Mucosa of gallbladder (tissue), 1 donor: Measurements from ENCODE around the gene TPSAB1. TPM values are rescaled to one million over a fixed set of nuclear protein-coding genes. Genes with fewer than 3 reads are reported as not detected.
"Not testable (repeated sequence)": the region's sequence is repeated elsewhere in the genome, so short reads cannot be mapped to it uniquely, and the experiment has no call there.

ENCODE experiments used
- DNase-seq: peaks from one replicate; pipeline ENCODE4 v3.0.0-alpha.2; 2020; ENCODE audit warnings: low spot score
- total RNA-seq: library from RNA; stranded (reverse); gene quantifications from one replicate; pipeline ENCODE4 v1.2.1, GENCODE V29; 2021
- donor health status: DM: no; HTN: no; CAD: no.

TPSAB1 gene
- total RNA-seq, 1 donor from 2014 or later = 139 TPM

GRCh38 chr16:1247903-1248537, 7.5 kb downstream of the TPSAB1 start:
- DNase-seq = not testable (repeated sequence)

- not testable (repeated sequence) for DNase-seq
These were observed 8.7 kb downstream of the TPSAB1 start for GRCh38 chr16:1249031-1249755.

- DNase-seq = not testable (repeated sequence)
These were observed 13.3 kb downstream of the TPSAB1 start for GRCh38 chr16:1253701-1254364.

DNA sequence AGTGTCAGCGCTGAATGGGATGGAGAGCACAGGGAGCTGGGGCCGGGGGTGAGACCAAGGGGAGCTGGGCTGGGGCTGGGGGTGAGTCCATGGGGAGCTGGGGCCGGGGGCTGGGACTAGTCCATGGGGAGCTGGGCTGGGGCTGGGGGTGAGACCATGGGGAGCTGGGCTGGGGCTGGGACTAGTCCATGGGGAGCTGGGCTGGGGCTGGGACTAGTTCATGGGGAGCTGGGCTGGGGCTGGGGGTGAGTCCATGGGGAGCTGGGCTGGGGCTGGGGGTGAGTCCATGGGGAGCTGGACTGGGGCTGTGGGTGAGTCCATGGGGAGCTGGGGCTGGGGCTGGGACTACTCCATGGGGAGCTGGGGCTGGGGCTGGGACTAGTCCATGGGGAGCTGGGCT, 14.3 kb downstream of the TPSAB1 start:
- not testable (repeated sequence) for DNase-seq

GRCh38 chr16:1255276-1256122, 15.0 kb downstream of the TPSAB1 start, which contains the start of gene TPSD1:
TPSD1 (plus strand) TSS chr16:1256069; CDS start chr16:1256281, 212 bp downstream.
- DNase-seq = not testable (repeated sequence)

DNA sequence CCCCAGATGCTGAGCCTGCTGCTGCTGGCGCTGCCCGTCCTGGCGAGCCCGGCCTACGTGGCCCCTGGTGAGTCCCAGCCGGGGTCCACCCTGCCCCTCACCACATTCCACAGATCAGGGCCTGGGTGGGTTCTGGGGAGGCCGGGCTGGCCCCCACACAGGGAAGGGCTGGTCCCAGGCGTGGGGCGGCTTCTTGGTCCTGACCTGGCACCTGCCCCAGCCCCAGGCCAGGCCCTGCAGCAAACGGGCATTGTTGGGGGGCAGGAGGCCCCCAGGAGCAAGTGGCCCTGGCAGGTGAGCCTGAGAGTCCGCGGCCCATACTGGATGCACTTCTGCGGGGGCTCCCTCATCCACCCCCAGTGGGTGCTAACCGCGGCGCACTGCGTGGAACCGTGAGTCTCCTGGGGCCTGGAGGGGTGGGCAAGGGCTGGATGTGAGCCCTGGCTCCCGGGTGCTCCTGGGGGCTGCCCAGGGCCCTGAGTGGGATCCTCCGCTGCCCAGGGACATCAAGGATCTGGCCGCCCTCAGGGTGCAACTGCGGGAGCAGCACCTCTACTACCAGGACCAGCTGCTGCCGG, 15.9 kb downstream of the TPSAB1 start:
- DNase-seq = not testable (repeated sequence)

- no peak for DNase-seq
These were observed 16.4 kb downstream of the TPSAB1 start for GRCh38 chr16:1256874-1257322.

DNA sequence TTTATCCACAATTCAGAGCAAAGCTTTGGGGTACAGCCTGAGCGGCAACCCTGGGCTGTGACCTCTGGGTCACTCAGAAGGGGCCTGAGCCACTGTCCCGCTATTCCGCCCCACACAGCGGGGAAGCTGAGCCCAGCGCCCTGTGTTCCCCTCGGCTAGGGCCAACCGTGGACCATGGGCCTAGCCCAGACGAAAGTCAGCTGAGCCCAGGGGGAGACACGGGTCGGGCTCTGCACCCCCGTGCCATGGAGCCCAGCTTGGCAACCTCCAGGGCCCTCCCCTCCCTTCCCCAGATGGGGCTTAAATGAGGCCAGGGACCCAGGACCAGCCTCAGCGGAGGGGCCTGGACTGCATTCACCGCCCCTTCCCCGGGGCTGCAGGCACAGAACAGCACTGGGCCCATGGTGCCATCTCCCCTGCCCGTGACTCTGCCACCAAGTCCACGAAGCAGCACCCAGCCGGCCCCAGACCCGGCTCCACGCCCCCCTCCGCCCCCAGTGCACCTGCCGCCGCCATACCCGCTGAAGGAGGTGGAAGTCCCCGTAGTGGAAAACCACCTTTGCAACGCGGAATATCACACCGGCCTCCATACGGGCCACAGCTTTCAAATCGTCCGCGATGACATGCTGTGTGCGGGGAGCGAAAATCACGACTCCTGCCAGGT, 17.2 kb downstream of the TPSAB1 start:
- DNase-seq = no peak

- DNase-seq = no peak
These were observed 17.7 kb downstream of the TPSAB1 start for GRCh38 chr16:1258225-1258600.

DNA sequence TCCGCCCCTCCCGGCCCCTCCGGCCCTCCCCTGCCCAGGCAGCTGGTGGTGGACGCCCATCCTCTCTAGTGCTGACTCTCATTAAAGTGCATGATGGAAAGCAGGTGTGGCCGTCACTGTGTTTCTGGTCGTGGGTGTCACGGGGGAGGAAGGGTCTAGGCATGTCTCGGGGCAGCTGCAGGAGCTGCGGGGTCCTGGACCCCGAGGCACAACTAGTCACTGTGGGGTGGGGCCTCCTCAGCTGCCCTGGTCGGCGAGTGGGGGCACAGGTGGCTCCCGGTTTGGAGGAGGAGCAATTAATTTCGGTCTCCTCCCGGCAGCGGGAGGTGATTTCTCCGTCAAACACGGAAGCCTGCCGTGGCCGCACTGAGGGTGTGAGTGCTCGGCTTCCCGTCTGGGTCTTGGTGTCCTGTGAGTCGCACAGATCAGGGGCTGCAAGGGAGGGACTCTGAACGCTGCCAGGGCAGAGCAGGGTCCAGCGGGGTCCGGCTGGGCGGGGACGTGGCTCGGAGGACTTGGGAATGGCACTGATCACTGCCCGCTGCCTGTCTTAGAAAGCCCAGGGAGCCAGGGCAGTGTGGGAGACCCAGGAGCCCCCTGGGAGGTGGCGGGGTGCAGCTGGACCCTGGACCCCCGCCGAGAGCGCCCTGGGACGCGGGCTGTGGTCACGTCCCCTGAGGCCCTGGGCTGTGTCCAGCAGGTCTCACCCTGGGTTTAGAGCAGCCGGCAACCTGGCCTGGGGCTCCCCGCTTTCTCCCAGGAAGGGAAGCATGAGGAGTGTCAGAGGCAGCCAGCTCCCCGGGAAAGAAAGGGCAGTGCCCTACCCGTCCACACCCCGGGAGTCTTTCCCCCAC, 18.6 kb downstream of the TPSAB1 start:
- DNase-seq = no peak

DNA sequence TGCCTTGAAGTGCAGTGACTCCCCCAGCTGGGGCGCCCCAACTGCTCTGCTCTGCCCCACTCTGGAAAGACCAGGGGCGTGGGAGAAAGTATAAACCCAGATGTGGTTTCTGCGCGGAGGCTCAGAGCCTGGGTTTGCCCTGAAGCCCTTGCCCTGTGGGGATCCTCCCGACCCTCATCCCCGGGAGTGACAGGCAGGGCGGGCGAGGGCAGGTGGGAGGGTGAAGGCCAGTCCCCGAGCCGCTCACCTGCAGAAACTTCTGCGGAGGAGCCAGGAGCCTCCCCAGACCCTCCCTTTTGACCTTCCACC, 19.2 kb downstream of the TPSAB1 start:
- DNase-seq = no peak

DNA sequence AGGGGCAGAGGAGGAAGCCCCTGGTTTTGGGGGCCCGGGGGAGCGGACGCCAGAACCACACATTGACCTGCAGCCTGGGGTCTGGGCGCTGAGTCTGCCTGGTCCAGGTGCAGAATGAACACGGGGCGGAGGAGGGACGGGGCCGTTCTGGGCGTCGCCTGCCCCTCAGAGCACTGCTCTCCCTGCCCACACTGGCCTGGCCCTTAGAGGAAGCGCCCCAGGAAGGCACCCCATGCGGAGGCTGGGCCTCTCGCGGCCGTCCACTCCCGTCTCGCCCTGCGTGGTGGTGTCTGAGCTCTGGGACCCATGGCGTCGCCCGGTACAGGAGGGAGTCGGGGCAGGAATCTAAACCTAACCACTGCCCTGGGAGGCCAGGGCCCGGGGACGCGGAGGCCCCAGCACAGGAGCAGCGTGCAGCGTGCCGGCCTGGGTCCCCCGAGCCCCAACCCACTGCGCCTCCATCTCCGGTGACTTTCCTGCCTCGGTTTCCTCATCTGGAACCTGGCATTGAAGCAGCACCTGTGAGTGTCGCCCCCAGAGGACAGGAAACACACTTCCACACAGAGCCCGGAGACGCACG, 19.7 kb downstream of the TPSAB1 start:
- no peak for DNase-seq

GRCh38 chr16:1261131-1261892, 20.8 kb downstream of the TPSAB1 start:
- DNase-seq = no peak

DNA sequence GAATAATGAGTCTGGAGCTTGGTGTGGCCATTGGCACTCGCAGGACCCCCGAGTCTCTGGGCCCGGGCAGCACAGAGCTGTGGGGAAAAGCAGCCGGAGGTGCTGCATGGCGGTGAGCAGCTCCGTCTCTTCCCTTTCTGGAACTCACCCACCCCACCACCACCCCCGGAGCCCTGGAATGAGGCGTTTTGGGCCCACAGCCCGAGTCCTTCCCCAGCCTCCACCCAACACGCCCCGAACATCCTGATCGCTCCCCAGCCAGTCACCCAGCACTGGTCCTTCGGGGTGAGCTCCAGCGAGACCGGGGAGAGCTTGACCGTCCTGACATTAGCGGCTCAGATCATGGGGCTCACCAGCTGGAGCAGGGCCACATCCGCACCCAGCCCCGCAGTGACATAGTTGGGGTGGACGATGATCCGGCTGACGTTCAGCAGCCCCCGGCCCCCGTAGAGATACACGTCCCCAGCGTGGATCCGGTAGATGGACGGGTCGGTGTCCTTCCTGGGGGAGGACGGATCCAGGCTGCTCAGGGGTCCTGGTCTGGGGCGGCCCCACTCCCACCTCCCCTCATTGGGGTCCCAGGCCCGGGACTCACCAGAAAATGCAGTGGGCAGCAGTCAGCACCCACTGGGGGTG, 21.8 kb downstream of the TPSAB1 start:
- DNase-seq = no peak

DNA sequence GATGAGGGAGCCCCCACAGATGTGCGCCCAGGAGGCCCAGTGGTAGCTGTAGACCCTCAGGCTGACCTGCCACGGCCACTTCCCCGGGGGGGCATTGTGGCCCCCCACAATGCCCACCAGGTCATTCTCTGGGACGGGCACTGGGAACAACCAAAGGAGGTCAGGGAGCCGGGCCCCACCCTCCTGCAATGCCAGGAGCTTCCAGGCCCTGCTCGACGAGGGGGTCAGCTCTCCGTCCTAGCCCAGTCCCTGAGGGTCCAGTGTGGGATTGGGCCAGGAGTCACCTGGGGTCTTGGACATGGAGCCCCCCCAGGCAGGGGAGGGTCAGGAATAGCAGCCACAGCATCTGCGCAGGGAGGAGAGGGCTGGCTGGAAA, 22.3 kb downstream of the TPSAB1 start:
- no peak for DNase-seq

DNA sequence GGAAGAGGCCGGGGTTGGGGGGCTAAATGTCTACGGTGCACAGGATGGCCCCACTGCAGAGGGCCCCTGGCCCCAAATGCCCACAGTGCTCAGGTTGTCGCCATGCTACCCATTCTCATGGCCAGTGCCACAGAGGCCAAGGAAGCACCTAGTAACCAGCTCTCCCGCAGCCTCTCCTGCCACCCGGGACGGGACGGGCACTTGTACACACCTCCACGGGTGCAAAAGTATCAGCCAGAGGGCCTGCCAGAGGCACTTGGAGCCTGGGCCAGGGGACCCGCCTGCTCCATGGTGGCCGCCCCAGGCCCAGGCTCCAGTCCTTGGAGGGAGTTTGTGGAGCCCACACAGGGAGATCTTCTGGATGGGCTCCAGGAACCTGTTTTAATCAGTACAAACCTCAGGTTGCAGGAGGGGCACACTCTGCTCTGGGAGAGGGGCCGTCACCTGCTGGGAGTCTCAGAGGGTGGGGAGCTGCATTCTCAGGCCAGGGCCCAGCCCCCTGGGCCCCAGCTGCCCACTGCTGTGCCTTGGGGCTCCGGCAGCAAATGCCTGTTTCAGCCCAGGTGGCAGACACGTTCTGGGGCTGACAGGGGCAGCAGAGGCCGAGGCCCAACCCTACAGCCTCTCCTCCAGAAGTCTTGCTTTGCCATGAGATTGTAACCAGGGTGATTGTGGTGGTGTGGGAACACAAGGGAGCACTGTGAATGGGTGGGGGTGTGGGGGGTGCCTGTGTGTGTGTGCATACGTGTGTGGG, 23.3 kb downstream of the TPSAB1 start:
- DNase-seq = no peak

- DNase-seq = no peak
These were observed 24.0 kb downstream of the TPSAB1 start for GRCh38 chr16:1264345-1265089.
